Smooth muscle cell (in vitro differentiated cells): ENCODE results near the gene TTC19. TPM values are rescaled to one million over a fixed set of nuclear protein-coding genes. Genes with fewer than 3 reads are reported as not detected.
"Not testable (repeated sequence)": the region's sequence is repeated elsewhere in the genome, so short reads cannot be mapped to it uniquely, and the experiment has no call there.

Experiments
- DNase-seq: peaks from one replicate; lab custom pipeline; 2025; ENCODE audit not compliant: unreplicated experiment; lab: John Stamatoyannopoulos, UW
- H2AFZ ChIP-seq: fragments of 200-600 bp; sonication (generic); 2 replicates; pipeline ENCODE4 v1.6.0; 2016; ENCODE audit warnings: antibody characterized with exemption, low read depth, mild to moderate bottlenecking
- H3F3A ChIP-seq: fragments of 200-600 bp; sonication (generic); 2 replicates; pipeline ENCODE4 v1.6.0; 2017; ENCODE audit warnings: antibody characterized with exemption, low read depth
- H3K27ac ChIP-seq: fragments of 200-600 bp; sonication (generic); 2 replicates; pipeline ENCODE4 v1.5.1; 2016; ENCODE audit warnings: low read depth, mild to moderate bottlenecking
- H3K27me3 ChIP-seq: fragments of 200-600 bp; sonication (generic); 2 replicates; pipeline ENCODE4 v1.6.1; 2016; ENCODE audit warnings: low read depth, mild to moderate bottlenecking
- H3K36me3 ChIP-seq: fragments of 200-600 bp; sonication (generic); 2 replicates; pipeline ENCODE4 v1.5.1; 2016; ENCODE audit warnings: low read depth
- H3K4me1 ChIP-seq: fragments of 200-600 bp; sonication (generic); 2 replicates; pipeline ENCODE4 v1.5.1; 2016; ENCODE audit warnings: low read depth
- H3K4me2 ChIP-seq: fragments of 200-600 bp; sonication (generic); 2 replicates; pipeline ENCODE4 v1.6.0; 2016; ENCODE audit warnings: mild to moderate bottlenecking
- H3K4me3 ChIP-seq: fragments of 200-600 bp; sonication (generic); 2 replicates; pipeline ENCODE4 v1.5.1; 2016; ENCODE audit warnings: mild to moderate bottlenecking
- H3K79me2 ChIP-seq: fragments of 200-600 bp; sonication (generic); 2 replicates; pipeline ENCODE4 v1.6.0; 2016; ENCODE audit warnings: low read depth, mild to moderate bottlenecking
- H3K9ac ChIP-seq: fragments of 200-600 bp; sonication (generic); 2 replicates; pipeline ENCODE4 v1.6.0; 2016; ENCODE audit warnings: low read depth
- H3K9me3 ChIP-seq: fragments of 200-600 bp; sonication (generic); replicated peaks from 2 replicates; pipeline ENCODE4 v1.5.1; 2016; ENCODE audit warnings: low read depth
- H4K20me1 ChIP-seq: fragments of 200-600 bp; sonication (generic); 2 replicates; pipeline ENCODE4 v1.6.0; 2016; ENCODE audit warnings: low read depth
- CTCF ChIP-seq: fragments of 200-600 bp; sonication (generic); IDR thresholded peaks from 2 replicates; pipeline ENCODE4 v1.5.1; 2017; ENCODE audit warnings: borderline replicate concordance, mild to moderate bottlenecking, antibody characterized with exemption; ENCODE audit not compliant: insufficient read depth, poor library complexity, severe bottlenecking
- WGBS: methylation state at CpG from one replicate; pipeline ENCODE4 v1.1.7; 2016; ENCODE audit warnings: low lambda C conversion rate; 5-methylcytosine and 5-hydroxymethylcytosine counted together
- polyA plus RNA-seq: library from polyadenylated mRNA; unstranded; fragments of >200 nt; fragmentation: Nextera tagmentation; extraction: Ambion mirVana; gene quantifications from 2 replicates; pipeline ENCODE4 v1.2.1, GENCODE V29; 2016
- total RNA-seq: library from RNA; depleted of rRNA; stranded (reverse); fragments of >200 nt; gene quantifications from 2 replicates; pipeline ENCODE4 v1.2.3, GENCODE V29; 2014

TTC19 gene
- total and polyA plus RNA-seq, 2 experiments from 2014 or later: 17.4 to 38.7 TPM

- Histone ChIP-seq H3F3A (peaks cover 5% of the 10 kb centered on the region), H3K4me2 (no peak overlapping the region), H4K20me1 (peaks cover 19% of the 10 kb centered on the region), H3K36me3 (no peaks in the 10 kb centered on the region), H2AFZ (no peak overlapping the region), H3K27me3 (no peaks in the 10 kb centered on the region), H3K27ac (no peak overlapping the region), H3K4me1 (no peaks in the 10 kb centered on the region), H3K79me2 (no peaks in the 10 kb centered on the region), H3K9ac (no peak overlapping the region), H3K9me3 (no peaks in the 10 kb centered on the region), H3K4me3 (no peak overlapping the region)
- TF ChIP-seq CTCF: no peak
- 86% methylated on average over 6 of the region's 6 CpGs for WGBS
- DNase-seq: no peak
Observed at GRCh38 chr17:15973834-15974233, 25.8 kb upstream of the TTC19 start.

DNA sequence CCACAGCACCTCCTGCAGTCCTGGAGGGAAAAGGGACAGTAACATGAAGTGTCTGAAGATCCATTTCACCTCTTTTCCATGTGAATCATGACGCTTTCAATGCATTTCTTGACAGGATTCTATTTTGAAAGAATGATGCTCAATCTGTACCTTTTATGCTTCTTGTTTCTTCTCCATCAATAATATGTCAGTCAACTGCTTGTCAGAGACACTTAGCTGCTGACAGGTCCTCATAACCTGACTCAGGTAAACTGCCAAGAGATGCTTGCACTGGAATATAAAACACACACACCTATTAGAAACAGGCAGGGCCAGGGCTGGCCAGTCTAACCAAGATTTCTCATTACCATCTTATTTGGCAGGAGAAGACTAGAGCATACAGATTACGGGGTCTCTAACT, 21.7 kb upstream of the TTC19 start:
- Histone ChIP-seq H3K9ac (no peak overlapping the region), H3K4me3 (no peak overlapping the region), H3K79me2 (no peaks in the 10 kb centered on the region), H3K4me1 (no peaks in the 10 kb centered on the region), H3K27ac (no peak overlapping the region), H3F3A (peaks cover 5% of the 10 kb centered on the region), H4K20me1 (peaks cover 10% of the 10 kb centered on the region), H3K9me3 (no peaks in the 10 kb centered on the region), H3K27me3 (no peaks in the 10 kb centered on the region), H2AFZ (no peak overlapping the region), H3K4me2 (no peak overlapping the region), H3K36me3 (no peaks in the 10 kb centered on the region)
- 96% methylated on average over 2 of the region's 2 CpGs for WGBS
- no peak for DNase-seq
- TF ChIP-seq CTCF: no peak

GRCh38 chr17:15978606-15979005, 21.0 kb upstream of the TTC19 start:
- no peak for DNase-seq
- H3K4me2 ChIP-seq: no peak overlapping the region
- H3K9ac ChIP-seq: no peak overlapping the region
- no peaks in the 10 kb centered on the region for H3K79me2 ChIP-seq
- no peak overlapping the region for H3K4me3 ChIP-seq
- H3F3A ChIP-seq: peaks cover 9% of the 10 kb centered on the region
- no peaks in the 10 kb centered on the region for H3K36me3 ChIP-seq
- no peak for TF ChIP-seq CTCF
- no peaks in the 10 kb centered on the region for H3K9me3 ChIP-seq
- WGBS: 63% methylated on average over 1 of the region's 1 CpG
- no peak overlapping the region for H2AFZ ChIP-seq
- H3K27ac ChIP-seq: no peak overlapping the region
- no peaks in the 10 kb centered on the region for H3K4me1 ChIP-seq
- peaks cover 10% of the 10 kb centered on the region for H4K20me1 ChIP-seq
- H3K27me3 ChIP-seq: no peaks in the 10 kb centered on the region

DNA sequence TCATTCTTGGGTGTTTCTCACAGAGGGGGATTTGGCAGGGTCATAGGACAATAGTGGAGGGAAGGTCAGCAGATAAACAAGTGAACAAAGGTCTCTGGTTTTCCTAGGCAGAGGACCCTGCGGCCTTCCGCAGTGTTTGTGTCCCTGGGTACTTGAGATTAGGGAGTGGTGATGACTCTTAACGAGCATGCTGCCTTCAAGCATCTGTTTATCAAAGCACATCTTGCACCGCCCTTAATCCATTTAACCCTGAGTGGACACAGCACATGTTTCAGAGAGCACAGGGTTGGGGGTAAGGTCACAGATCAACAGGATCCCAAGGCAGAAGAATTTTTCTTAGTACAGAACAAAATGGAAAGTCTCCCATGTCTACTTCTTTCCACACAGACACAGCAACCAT, 20.6 kb upstream of the TTC19 start:
- not testable (repeated sequence) for H3K36me3 ChIP-seq, H2AFZ ChIP-seq, H3K79me2 ChIP-seq, H3K9me3 ChIP-seq, H3K4me2 ChIP-seq, DNase-seq, H3K9ac ChIP-seq, H3K27me3 ChIP-seq, H3K4me1 ChIP-seq, H3K27ac ChIP-seq, H4K20me1 ChIP-seq, H3K4me3 ChIP-seq
- peaks cover 13% of the 10 kb centered on the region for H3F3A ChIP-seq
- 48% methylated on average over 2 of the region's 4 CpGs for WGBS
